ENCODE results near the gene ZNF394. TPM values are rescaled to one million over a fixed set of nuclear protein-coding genes. Genes with fewer than 3 reads are reported as not detected.

ZNF394 gene
- total RNA-seq, 1 experiment from 2014 or later, result 22.1 TPM

DNA sequence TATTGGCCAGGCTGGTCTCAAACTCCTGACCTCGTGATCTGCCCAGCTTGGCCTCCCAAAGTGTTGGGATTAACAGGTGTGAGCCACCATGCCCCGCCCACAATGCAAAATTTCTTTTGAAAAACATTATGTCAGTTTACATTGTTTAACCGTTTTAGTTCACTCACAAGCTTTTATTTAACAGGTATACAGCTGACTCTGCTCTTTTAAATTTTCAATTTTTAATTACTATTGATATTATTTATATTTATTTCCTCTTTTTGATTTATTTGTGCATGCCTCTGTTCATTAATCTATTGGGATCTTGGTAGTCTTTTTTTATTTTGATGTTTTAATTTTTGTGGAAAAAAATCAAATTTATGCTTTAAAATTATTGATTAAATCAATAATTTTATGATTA lies 21.3 kb upstream of the ZNF394 start (continued):
- TF ChIP-seq, protein P1, sequence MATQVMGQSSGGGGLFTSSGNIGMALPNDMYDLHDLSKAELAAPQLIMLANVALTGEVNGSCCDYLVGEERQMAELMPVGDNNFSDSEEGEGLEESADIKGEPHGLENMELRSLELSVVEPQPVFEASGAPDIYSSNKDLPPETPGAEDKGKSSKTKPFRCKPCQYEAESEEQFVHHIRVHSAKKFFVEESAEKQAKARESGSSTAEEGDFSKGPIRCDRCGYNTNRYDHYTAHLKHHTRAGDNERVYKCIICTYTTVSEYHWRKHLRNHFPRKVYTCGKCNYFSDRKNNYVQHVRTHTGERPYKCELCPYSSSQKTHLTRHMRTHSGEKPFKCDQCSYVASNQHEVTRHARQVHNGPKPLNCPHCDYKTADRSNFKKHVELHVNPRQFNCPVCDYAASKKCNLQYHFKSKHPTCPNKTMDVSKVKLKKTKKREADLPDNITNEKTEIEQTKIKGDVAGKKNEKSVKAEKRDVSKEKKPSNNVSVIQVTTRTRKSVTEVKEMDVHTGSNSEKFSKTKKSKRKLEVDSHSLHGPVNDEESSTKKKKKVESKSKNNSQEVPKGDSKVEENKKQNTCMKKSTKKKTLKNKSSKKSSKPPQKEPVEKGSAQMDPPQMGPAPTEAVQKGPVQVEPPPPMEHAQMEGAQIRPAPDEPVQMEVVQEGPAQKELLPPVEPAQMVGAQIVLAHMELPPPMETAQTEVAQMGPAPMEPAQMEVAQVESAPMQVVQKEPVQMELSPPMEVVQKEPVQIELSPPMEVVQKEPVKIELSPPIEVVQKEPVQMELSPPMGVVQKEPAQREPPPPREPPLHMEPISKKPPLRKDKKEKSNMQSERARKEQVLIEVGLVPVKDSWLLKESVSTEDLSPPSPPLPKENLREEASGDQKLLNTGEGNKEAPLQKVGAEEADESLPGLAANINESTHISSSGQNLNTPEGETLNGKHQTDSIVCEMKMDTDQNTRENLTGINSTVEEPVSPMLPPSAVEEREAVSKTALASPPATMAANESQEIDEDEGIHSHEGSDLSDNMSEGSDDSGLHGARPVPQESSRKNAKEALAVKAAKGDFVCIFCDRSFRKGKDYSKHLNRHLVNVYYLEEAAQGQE (IDR thresholded peaks at IDR 0.05; ENCODE audit: low read depth), result no peak
- TF ChIP-seq SRF (IDR thresholded peaks at IDR 0.05; ENCODE audit: low read depth) (no peak), SIN3A (IDR thresholded peaks at IDR 0.05; ENCODE audit: low read depth) (no peak)

DNA sequence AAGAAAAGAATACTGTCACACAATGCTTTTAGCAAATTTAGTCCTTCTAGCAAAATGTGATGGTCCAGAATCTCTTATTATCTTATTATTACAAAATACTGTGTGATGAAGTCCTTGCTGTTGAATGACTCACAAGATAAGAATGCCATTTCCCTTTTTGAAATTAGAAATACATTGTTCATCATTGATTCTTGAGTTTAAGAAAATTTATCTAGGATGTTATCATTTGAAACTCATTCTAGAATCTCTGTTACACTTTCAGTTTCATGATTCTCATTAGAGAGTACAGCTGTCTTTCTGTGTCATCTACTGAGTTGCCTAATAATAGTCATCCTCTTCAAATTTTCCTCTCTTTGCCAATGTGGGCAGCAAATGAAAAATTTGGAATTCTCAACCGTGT lies 14.0 kb upstream of the ZNF394 start:
- ATAC-seq, result no peak
- ChIA-PET RAD21 (ENCODE audit: low non-redundant PET in 1 of 2, low total read pairs in 2 of 2, uncharacterized antibody in 2 of 2, unreplicated experiment in 2 of 2) (no interaction called here), CTCF (no interaction called here), POLR2A (no interaction called here)
- no peak for TF ChIP-seq ELF1 (IDR thresholded peaks at IDR 0.05; ENCODE audit: borderline replicate concordance, low read depth)
- no peak for TF ChIP-seq POLR2A (IDR thresholded peaks at IDR 0.05; ENCODE audit: borderline replicate concordance, extremely low read depth, insufficient read depth, insufficient read length)
- no peak for TF ChIP-seq ZFX (IDR thresholded peaks at IDR 0.05)
- no peak for TF ChIP-seq EZH2phosphoT487 (IDR thresholded peaks at IDR 0.05; ENCODE audit: borderline replicate concordance)
- no peak for TF ChIP-seq EGR1 (IDR thresholded peaks at IDR 0.05; ENCODE audit: low read depth)
- TF ChIP-seq FOSL1 (IDR thresholded peaks at IDR 0.05; ENCODE audit: low read depth), result no peak
- no peak for TF ChIP-seq SRF (IDR thresholded peaks at IDR 0.05; ENCODE audit: low read depth)
- TF ChIP-seq YY1 (IDR thresholded peaks at IDR 0.05; ENCODE audit: extremely low read depth, insufficient replicate concordance, low read depth, low read length), result no peak
- TF ChIP-seq SP1 (IDR thresholded peaks at IDR 0.05; ENCODE audit: low read depth), result no peak
- TF ChIP-seq, protein P2, sequence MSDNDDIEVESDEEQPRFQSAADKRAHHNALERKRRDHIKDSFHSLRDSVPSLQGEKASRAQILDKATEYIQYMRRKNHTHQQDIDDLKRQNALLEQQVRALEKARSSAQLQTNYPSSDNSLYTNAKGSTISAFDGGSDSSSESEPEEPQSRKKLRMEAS (IDR thresholded peaks at IDR 0.05), result no peak
- H3K9me3 ChIP-seq (ENCODE audit: control insufficient read depth in 1 of 2, insufficient read depth in 1 of 2, low read depth in 1 of 2, low read length in 2 of 2), result no peaks in the 10 kb centered on the region
- DNase-seq (ENCODE audit: low read depth, low spot score), result no peak
- no peak overlapping the region for H3K27ac ChIP-seq (ENCODE audit: low read depth, low read length)
- no peaks in the 10 kb centered on the region for H4K20me1 ChIP-seq (ENCODE audit: insufficient read depth)
- no TSS peak for BruUV-seq (replicated peaks)
- no peak overlapping the region for H3K4me3 ChIP-seq (replicated peaks in 1 of 2; ENCODE audit: low read depth in 1 of 2, low read length in 2 of 2)
- intact Hi-C loops (cut with micrococcal nuclease), result no loop called here
- H3K9me2 ChIP-seq (ENCODE audit: insufficient read depth), result no peaks in the 10 kb centered on the region
- no peaks in the 10 kb centered on the region for H3K4me1 ChIP-seq (ENCODE audit: control insufficient read depth in 1 of 2, insufficient read depth in 2 of 2, low read length in 2 of 2)
- H3K79me2 ChIP-seq (ENCODE audit: insufficient read depth, low read length), result peaks cover 16% of the 10 kb centered on the region
- H3K4me2 ChIP-seq (ENCODE audit: low read length), result no peak overlapping the region
- H2AFZ ChIP-seq (ENCODE audit: low read depth, low read length, poor library complexity, severe bottlenecking), result no peak overlapping the region
- H3K36me3 ChIP-seq (ENCODE audit: control insufficient read depth in 1 of 2, insufficient read depth in 2 of 2, low read length in 2 of 2), result peaks cover 7 to 9% of the 10 kb centered on the region in 2 experiments
- H3K9ac ChIP-seq (ENCODE audit: low read length), result no peak overlapping the region
- H3K27me3 ChIP-seq (ENCODE audit: insufficient read depth, low read length), result no peaks in the 10 kb centered on the region

Data from HCT116 (cell line).